ENCODE measurements around the gene NOX3.
"Not testable (repeated sequence)": the region's sequence is repeated elsewhere in the genome, so short reads cannot be mapped to it uniquely, and the experiment has no call there.

Gene NOX3

DNA sequence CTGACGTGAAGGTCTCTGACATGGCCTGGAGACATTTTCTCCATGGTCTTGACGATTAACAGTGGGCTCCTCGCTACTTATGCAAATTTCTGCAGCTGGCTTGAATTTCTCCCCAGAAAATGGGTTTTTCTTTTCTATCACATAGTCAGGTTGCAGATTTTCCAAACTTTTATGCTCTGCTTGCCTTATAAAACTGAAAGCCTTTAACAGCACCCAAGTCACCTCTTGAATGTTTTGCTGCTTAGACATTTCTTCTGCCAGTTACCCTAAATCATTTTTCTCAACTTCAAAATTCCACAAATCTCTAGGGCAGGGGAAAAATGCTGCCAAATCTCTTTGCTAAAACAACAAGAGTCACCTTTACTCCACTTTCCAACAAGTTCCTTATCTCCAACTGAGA, 12.9 kb upstream of the NOX3 start:
- not testable (repeated sequence) for H3K36me3 ChIP-seq (ENCODE audit: control insufficient read depth, insufficient read depth, low read length); H3K4me3 ChIP-seq (ENCODE audit: low read length); H3K27ac ChIP-seq (ENCODE audit: low read length); H3K27me3 ChIP-seq (ENCODE audit: control insufficient read depth, insufficient read depth, low read length); H3K4me1 ChIP-seq (ENCODE audit: control insufficient read depth, insufficient read depth, low read length); DNase-seq (ENCODE audit: low read depth, low spot score); H3K9me3 ChIP-seq (ENCODE audit: control insufficient read depth, insufficient read depth, low read length)
- WGBS (ENCODE audit: insufficient coverage, insufficient read length): no CpG with 5 or more reads among the region's 3 CpGs

- no peaks in the 10 kb centered on the region for H3K27me3 ChIP-seq (ENCODE audit: control insufficient read depth, insufficient read depth, low read length)
- H3K4me3 ChIP-seq (ENCODE audit: low read length): no peak overlapping the region
- H3K36me3 ChIP-seq (ENCODE audit: control insufficient read depth, insufficient read depth, low read length): no peaks in the 10 kb centered on the region
- no peak overlapping the region for H3K27ac ChIP-seq (ENCODE audit: low read length)
- DNase-seq (ENCODE audit: low read depth, low spot score): no peak
- no peaks in the 10 kb centered on the region for H3K4me1 ChIP-seq (ENCODE audit: control insufficient read depth, insufficient read depth, low read length)
- WGBS (ENCODE audit: insufficient coverage, insufficient read length): no CpG with 5 or more reads among the region's 3 CpGs
- no peaks in the 10 kb centered on the region; the same call in 1 of the 2 replicates for H3K9me3 ChIP-seq (ENCODE audit: control insufficient read depth, insufficient read depth, low read length)
These were observed 10.9 kb upstream of the NOX3 start for GRCh38 chr6:155466539-155466938.

DNA sequence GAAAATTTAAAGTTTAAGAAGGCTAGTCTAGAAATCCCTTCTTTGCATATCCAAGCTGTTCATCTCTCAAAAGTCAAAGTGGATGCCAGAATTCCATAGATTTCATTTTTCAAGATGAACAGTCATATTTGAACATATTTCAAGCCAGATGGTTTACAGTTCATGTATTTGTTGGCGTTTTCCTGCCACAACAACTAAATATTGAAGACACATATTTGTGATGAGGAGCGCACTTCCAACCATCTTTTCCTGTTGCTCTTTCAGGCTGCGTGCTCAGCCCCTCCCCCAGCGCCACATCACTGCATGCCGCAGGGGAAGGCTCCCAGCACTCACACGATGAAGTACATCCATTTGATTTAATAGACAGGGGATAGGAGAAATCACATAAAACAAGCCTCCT, 5.9 kb upstream of the NOX3 start:
- H3K36me3 ChIP-seq (ENCODE audit: control insufficient read depth, insufficient read depth, low read length): no peaks in the 10 kb centered on the region
- H3K27ac ChIP-seq (ENCODE audit: low read length): no peak overlapping the region
- WGBS (ENCODE audit: insufficient coverage, insufficient read length): no CpG with 5 or more reads among the region's 6 CpGs
- H3K9me3 ChIP-seq (ENCODE audit: control insufficient read depth, insufficient read depth, low read length): no peaks in the 10 kb centered on the region; the same call in 1 of the 2 replicates
- no peaks in the 10 kb centered on the region for H3K4me1 ChIP-seq (ENCODE audit: control insufficient read depth, insufficient read depth, low read length)
- DNase-seq (ENCODE audit: low read depth, low spot score): no peak
- H3K27me3 ChIP-seq (ENCODE audit: control insufficient read depth, insufficient read depth, low read length): no peaks in the 10 kb centered on the region
- no peak overlapping the region for H3K4me3 ChIP-seq (ENCODE audit: low read length)

DNA sequence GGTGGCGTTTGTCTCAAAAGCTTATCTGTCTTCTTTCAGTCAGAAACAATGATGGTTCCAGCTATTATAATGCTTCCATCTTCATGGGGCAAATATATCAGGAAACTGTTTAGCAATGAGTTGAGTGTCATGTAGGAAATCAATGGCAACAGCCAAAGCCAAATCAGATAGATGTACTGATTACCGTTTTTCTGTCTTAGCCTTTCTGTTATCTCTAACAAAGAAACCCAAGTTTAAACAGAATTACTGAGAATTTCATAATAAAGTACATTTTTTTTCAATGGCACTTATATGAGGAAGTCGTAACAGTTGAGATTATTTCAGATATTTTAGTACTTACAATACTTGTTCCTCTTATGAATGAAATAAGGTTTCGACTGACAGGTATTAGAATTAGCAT, 1.2 kb downstream of the NOX3 start:
- H3K4me3 ChIP-seq (ENCODE audit: low read length): no peak overlapping the region
- H3K9me3 ChIP-seq (ENCODE audit: control insufficient read depth, insufficient read depth, low read length): no peaks in the 10 kb centered on the region
- WGBS (ENCODE audit: insufficient coverage, insufficient read length): no CpG with 5 or more reads among the region's 4 CpGs

DNA sequence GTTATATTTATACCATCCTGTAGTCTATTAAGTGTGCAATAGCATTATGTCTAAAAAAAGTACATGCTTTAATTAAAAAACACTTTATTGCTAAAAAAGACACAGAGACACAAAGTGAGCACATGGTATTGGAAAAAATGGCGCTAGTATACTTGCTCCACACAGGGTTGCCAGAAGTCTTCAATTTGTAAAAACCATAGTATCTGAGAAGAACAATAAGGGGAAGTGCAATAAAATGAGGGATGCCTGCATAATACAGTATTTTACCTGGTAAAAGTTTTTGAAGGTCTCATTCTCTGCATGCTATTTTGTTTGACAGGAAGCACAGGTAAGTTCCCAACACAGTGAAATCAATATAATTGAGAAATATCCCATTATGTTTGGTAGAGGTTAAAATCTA, 1.6 kb downstream of the NOX3 start:
- H3K27ac ChIP-seq (ENCODE audit: low read length): no peak overlapping the region
- WGBS (ENCODE audit: insufficient coverage, insufficient read length): no CpG with 5 or more reads among the region's 1 CpG

More for the DNA sequence above, 1.2 kb downstream of the NOX3 start:
- H3K36me3 ChIP-seq (ENCODE audit: control insufficient read depth, insufficient read depth, low read length): no peaks in the 10 kb centered on the region
- H3K27me3 ChIP-seq (ENCODE audit: control insufficient read depth, insufficient read depth, low read length): no peaks in the 10 kb centered on the region
- no peak for DNase-seq (ENCODE audit: low read depth, low spot score)
- no peaks in the 10 kb centered on the region for H3K4me1 ChIP-seq (ENCODE audit: control insufficient read depth, insufficient read depth, low read length)
- no peak overlapping the region for H3K27ac ChIP-seq (ENCODE audit: low read length)

GRCh38 chr6:155452576-155452975, 3.1 kb downstream of the NOX3 start:
- no peaks in the 10 kb centered on the region for H3K36me3 ChIP-seq (ENCODE audit: control insufficient read depth, insufficient read depth, low read length)
- H3K27ac ChIP-seq (ENCODE audit: low read length): no peak overlapping the region
- no peaks in the 10 kb centered on the region for H3K9me3 ChIP-seq (ENCODE audit: control insufficient read depth, insufficient read depth, low read length)
- H3K4me3 ChIP-seq (ENCODE audit: low read length): no peak overlapping the region
- H3K27me3 ChIP-seq (ENCODE audit: control insufficient read depth, insufficient read depth, low read length): no peaks in the 10 kb centered on the region
- WGBS (ENCODE audit: insufficient coverage, insufficient read length): no CpG with 5 or more reads among the region's 3 CpGs
- peaks cover 2% of the 10 kb centered on the region; the same call in 1 of the 2 replicates for H3K4me1 ChIP-seq (ENCODE audit: control insufficient read depth, insufficient read depth, low read length)
- no peak for DNase-seq (ENCODE audit: low read depth, low spot score)

More for the DNA sequence above, 1.6 kb downstream of the NOX3 start:
- no peaks in the 10 kb centered on the region for H3K36me3 ChIP-seq (ENCODE audit: control insufficient read depth, insufficient read depth, low read length)
- DNase-seq (ENCODE audit: low read depth, low spot score): no peak
- no peaks in the 10 kb centered on the region for H3K4me1 ChIP-seq (ENCODE audit: control insufficient read depth, insufficient read depth, low read length)
- H3K9me3 ChIP-seq (ENCODE audit: control insufficient read depth, insufficient read depth, low read length): no peaks in the 10 kb centered on the region
- no peak overlapping the region for H3K4me3 ChIP-seq (ENCODE audit: low read length)
- H3K27me3 ChIP-seq (ENCODE audit: control insufficient read depth, insufficient read depth, low read length): no peaks in the 10 kb centered on the region

- not testable (repeated sequence) for DNase-seq (ENCODE audit: low read depth, low spot score); H3K4me1 ChIP-seq (ENCODE audit: control insufficient read depth, insufficient read depth, low read length); H3K36me3 ChIP-seq (ENCODE audit: control insufficient read depth, insufficient read depth, low read length); H3K27ac ChIP-seq (ENCODE audit: low read length); H3K4me3 ChIP-seq (ENCODE audit: low read length); H3K9me3 ChIP-seq (ENCODE audit: control insufficient read depth, insufficient read depth, low read length); H3K27me3 ChIP-seq (ENCODE audit: control insufficient read depth, insufficient read depth, low read length)
- no CpG with 5 or more reads among the region's 7 CpGs for WGBS (ENCODE audit: insufficient coverage, insufficient read length)
These were observed 4.1 kb downstream of the NOX3 start for GRCh38 chr6:155451530-155451929.

- peaks cover 2% of the 10 kb centered on the region; the same call in 1 of the 2 replicates for H3K4me1 ChIP-seq (ENCODE audit: control insufficient read depth, insufficient read depth, low read length)
- H3K36me3 ChIP-seq (ENCODE audit: control insufficient read depth, insufficient read depth, low read length): no peaks in the 10 kb centered on the region
- H3K27me3 ChIP-seq (ENCODE audit: control insufficient read depth, insufficient read depth, low read length): no peaks in the 10 kb centered on the region
- DNase-seq (ENCODE audit: low read depth, low spot score): no peak
- H3K27ac ChIP-seq (ENCODE audit: low read length): no peak overlapping the region
- H3K4me3 ChIP-seq (ENCODE audit: low read length): no peak overlapping the region
- no peaks in the 10 kb centered on the region for H3K9me3 ChIP-seq (ENCODE audit: control insufficient read depth, insufficient read depth, low read length)
- no CpG with 5 or more reads among the region's 2 CpGs for WGBS (ENCODE audit: insufficient coverage, insufficient read length)
These were observed 5.4 kb downstream of the NOX3 start for GRCh38 chr6:155450240-155450581.

GRCh38 chr6:155449450-155450239, 6.0 kb downstream of the NOX3 start:
- no peak overlapping the region for H3K27ac ChIP-seq (ENCODE audit: low read length)
- DNase-seq (ENCODE audit: low read depth, low spot score): no peak
- H3K9me3 ChIP-seq (ENCODE audit: control insufficient read depth, insufficient read depth, low read length): no peaks in the 10 kb centered on the region
- peaks cover 2% of the 10 kb centered on the region; the same call in 1 of the 2 replicates for H3K4me1 ChIP-seq (ENCODE audit: control insufficient read depth, insufficient read depth, low read length)
- no CpG with 5 or more reads among the region's 14 CpGs for WGBS (ENCODE audit: insufficient coverage, insufficient read length)
- H3K36me3 ChIP-seq (ENCODE audit: control insufficient read depth, insufficient read depth, low read length): no peaks in the 10 kb centered on the region
- no peaks in the 10 kb centered on the region for H3K27me3 ChIP-seq (ENCODE audit: control insufficient read depth, insufficient read depth, low read length)
- no peak overlapping the region for H3K4me3 ChIP-seq (ENCODE audit: low read length)

- peaks cover 4% of the 10 kb centered on the region; the same call in 1 of the 2 replicates for H3K4me1 ChIP-seq (ENCODE audit: control insufficient read depth, insufficient read depth, low read length)
- H3K4me3 ChIP-seq (ENCODE audit: low read length): no peak overlapping the region
- H3K27ac ChIP-seq (ENCODE audit: low read length): no peak overlapping the region
- H3K27me3 ChIP-seq (ENCODE audit: control insufficient read depth, insufficient read depth, low read length): no peaks in the 10 kb centered on the region
- whole genome bisulfite sequencing (ENCODE audit: insufficient coverage, insufficient read length): no CpG with 5 or more reads among the region's 5 CpGs
- H3K36me3 ChIP-seq (ENCODE audit: control insufficient read depth, insufficient read depth, low read length): no peaks in the 10 kb centered on the region
- DNase-seq (ENCODE audit: low read depth, low spot score): no peak
- H3K9me3 ChIP-seq (ENCODE audit: control insufficient read depth, insufficient read depth, low read length): no peaks in the 10 kb centered on the region
These were observed 6.8 kb downstream of the NOX3 start for GRCh38 chr6:155448668-155449449.
